WTC11 (cell line): ENCODE results near the gene FSTL3. TPM values are rescaled to one million over a fixed set of nuclear protein-coding genes. Genes with fewer than 3 reads are reported as not detected.

Experiments used
- ATAC-seq: fragments of 200-7000 bp; cut with Tn5 transposase; 2 replicates; pipeline ENCODE4 v1.10.0; 2021; ENCODE audit warnings: mild to moderate bottlenecking, moderate library complexity
- CTCF ChIA-PET: fragments of 300-600 bp; sonication (Branson Sonifier 250); formaldehyde crosslinking; loops from one replicate; lab custom pipeline; 2021; ENCODE audit warnings: antibody characterized with exemption; lab: Charles Lee
- POLR2A ChIA-PET: fragments of 350-600 bp; sonication (Branson Sonifier 250); formaldehyde crosslinking; loops from one replicate; lab custom pipeline; 2021; ENCODE audit warnings: antibody characterized with exemption; lab: Charles Lee
- DNase-seq: peaks from one replicate; pipeline ENCODE4 v3.0.0; 2021; ENCODE audit warnings: low spot score
- H3K27ac Mint-ChIP-seq: 2 replicates; pipeline ENCODE4 v1.8.0; 2021; ENCODE audit warnings: mixed read lengths
- H3K27me3 Mint-ChIP-seq: 2 replicates; pipeline ENCODE4 v1.8.0; 2021; ENCODE audit warnings: low read depth, mild to moderate bottlenecking, moderate library complexity, mixed read lengths
- H3K36me3 Mint-ChIP-seq: 2 replicates; pipeline ENCODE4 v1.8.0; 2021; ENCODE audit warnings: mixed read lengths
- H3K4me1 Mint-ChIP-seq: 2 replicates; pipeline ENCODE4 v1.8.0; 2022; ENCODE audit warnings: mixed read lengths
- H3K4me3 Mint-ChIP-seq: 2 replicates; pipeline ENCODE4 v1.8.0; 2021; ENCODE audit warnings: mild to moderate bottlenecking, moderate library complexity, mixed read lengths
- H3K9me3 Mint-ChIP-seq: 2 replicates; pipeline ENCODE4 v1.8.0; 2021; ENCODE audit warnings: mixed read lengths
- CREB1 ChIP-seq: sonication (generic); formaldehyde crosslinking; IDR thresholded peaks from 2 replicates; pipeline ENCODE4 v1.8.0; 2023; ENCODE audit warnings: mild to moderate bottlenecking, missing genetic modification reagents
- KAT7 ChIP-seq: sonication (generic); formaldehyde crosslinking; IDR thresholded peaks from 2 replicates; pipeline ENCODE4 v1.8.1; 2023; ENCODE audit warnings: missing genetic modification reagents, mild to moderate bottlenecking, borderline replicate concordance
- MXD4 ChIP-seq: fragments of 250-450 bp; sonication (Bioruptor Pico); IDR thresholded peaks from 2 replicates; pipeline ENCODE4 v1.8.0; 2021; ENCODE audit warnings: mild to moderate bottlenecking, moderate library complexity, borderline replicate concordance
- NFATC4 ChIP-seq: fragments of 250-450 bp; sonication (Bioruptor Pico); IDR thresholded peaks from 2 replicates; pipeline ENCODE4 v1.9.0; 2021; ENCODE audit warnings: mild to moderate bottlenecking
- PRRX2 ChIP-seq: fragments of 250-450 bp; sonication (Bioruptor Pico); IDR thresholded peaks from 2 replicates; pipeline ENCODE4 v1.8.0; 2021; ENCODE audit warnings: mild to moderate bottlenecking
- TCF7 ChIP-seq: sonication (generic); formaldehyde crosslinking; IDR thresholded peaks from 2 replicates; pipeline ENCODE4 v1.8.0; 2022; ENCODE audit warnings: mild to moderate bottlenecking, low read depth, missing genetic modification reagents, moderate library complexity
- ZBTB21 ChIP-seq: sonication (generic); formaldehyde crosslinking; IDR thresholded peaks from 2 replicates; pipeline ENCODE4 v1.8.1; 2023; ENCODE audit warnings: mild to moderate bottlenecking, missing genetic modification reagents, borderline replicate concordance
- ZNF121 ChIP-seq: sonication (generic); formaldehyde crosslinking; IDR thresholded peaks from 2 replicates; pipeline ENCODE4 v1.8.0; 2023; ENCODE audit warnings: missing genetic modification reagents
- ZNF138 ChIP-seq: sonication (generic); formaldehyde crosslinking; conservative IDR thresholded peaks from 2 replicates; pipeline ENCODE4 v1.8.1; 2022; ENCODE audit warnings: mild to moderate bottlenecking, moderate library complexity, missing genetic modification reagents
- ZNF416 ChIP-seq: fragments of 250-450 bp; sonication (Bioruptor Pico); IDR thresholded peaks from 2 replicates; pipeline ENCODE4 v1.9.0; 2021; ENCODE audit warnings: mild to moderate bottlenecking, inconsistent platforms
- ZNF671 ChIP-seq: fragments of 250-450 bp; sonication (Bioruptor Pico); IDR thresholded peaks from 2 replicates; pipeline ENCODE4 v1.8.0; 2021; ENCODE audit warnings: mild to moderate bottlenecking
- total RNA-seq: library from RNA; stranded (reverse); gene quantifications from 3 replicates; pipeline ENCODE4 v1.2.3, GENCODE V29; 2021
- TF ChIP-seq, protein P1 (sequence below): sonication (generic); formaldehyde crosslinking; IDR thresholded peaks from 2 replicates; pipeline ENCODE4 v1.8.1; 2023; ENCODE audit warnings: mild to moderate bottlenecking, missing genetic modification reagents
- TF ChIP-seq, protein P2 (sequence below): sonication (generic); formaldehyde crosslinking; conservative IDR thresholded peaks from 2 replicates; pipeline ENCODE4 v1.8.1; 2022; ENCODE audit warnings: mild to moderate bottlenecking, missing genetic modification reagents
- TF ChIP-seq, protein P3 (sequence below): sonication (generic); formaldehyde crosslinking; IDR thresholded peaks from 2 replicates; pipeline ENCODE4 v1.8.1; 2022; ENCODE audit warnings: mild to moderate bottlenecking, missing genetic modification reagents, moderate library complexity, borderline replicate concordance
- TF ChIP-seq, protein P4 (sequence below): fragments of 250-450 bp; sonication (Bioruptor Pico); IDR thresholded peaks from 2 replicates; pipeline ENCODE4 v1.9.0; 2021; ENCODE audit warnings: moderate library complexity, mild to moderate bottlenecking, inconsistent platforms, borderline replicate concordance
- TF ChIP-seq, protein P5 (sequence below): sonication (generic); formaldehyde crosslinking; IDR thresholded peaks from 2 replicates; pipeline ENCODE4 v1.8.1; 2022; ENCODE audit warnings: low read depth, mild to moderate bottlenecking, moderate library complexity, missing genetic modification reagents, borderline replicate concordance
- TF ChIP-seq, protein P6 (sequence below): sonication (generic); formaldehyde crosslinking; IDR thresholded peaks from 2 replicates; pipeline ENCODE4 v1.8.0; 2022; ENCODE audit warnings: missing genetic modification reagents

FSTL3 gene
- total RNA-seq, 1 experiment from 2014 or later = 8.7 TPM

DNA sequence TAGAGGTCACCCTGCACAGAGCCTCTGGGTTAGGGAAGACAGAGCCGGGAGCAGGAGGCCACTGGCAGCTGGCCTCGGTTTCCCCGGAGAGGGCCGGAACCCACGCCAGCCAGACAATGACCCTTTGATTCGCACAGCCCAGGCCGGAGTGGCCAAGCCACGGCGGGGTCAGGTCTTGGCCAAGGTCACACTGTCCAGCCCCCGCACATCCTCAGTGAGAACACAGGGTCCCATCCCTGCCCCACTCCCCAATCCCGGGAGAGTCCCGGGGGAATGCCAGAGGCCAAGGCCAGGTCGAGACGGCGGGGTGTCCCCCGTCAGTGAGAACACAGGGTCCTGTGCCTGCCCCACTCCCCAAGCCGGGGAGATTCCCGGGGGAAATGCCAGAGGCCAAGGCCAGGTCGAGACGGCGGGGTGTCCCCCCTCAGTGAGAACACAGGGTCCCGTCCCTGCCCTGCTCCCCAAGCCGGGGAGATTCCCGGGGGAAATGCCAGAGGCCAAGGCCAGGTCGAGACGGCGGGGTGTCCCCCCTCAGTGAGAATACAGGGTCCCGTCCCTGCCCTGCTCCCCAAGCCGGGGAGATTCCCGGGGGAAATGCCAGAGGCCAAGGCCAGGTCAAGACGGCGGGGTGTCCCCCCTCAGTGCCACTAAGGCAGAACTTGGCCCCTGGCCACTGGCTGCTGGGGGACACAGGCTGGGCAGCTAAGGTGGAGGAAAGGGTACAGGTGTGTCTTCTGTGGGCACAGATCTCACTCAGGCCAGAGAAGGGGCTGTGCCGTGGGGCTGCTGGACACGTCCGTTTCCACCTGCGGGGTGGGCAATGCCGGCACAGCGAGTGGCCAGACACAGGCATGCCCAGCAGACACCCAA is 1.7 kb upstream of the FSTL3 start (continued):
- TF ChIP-seq, protein P1, sequence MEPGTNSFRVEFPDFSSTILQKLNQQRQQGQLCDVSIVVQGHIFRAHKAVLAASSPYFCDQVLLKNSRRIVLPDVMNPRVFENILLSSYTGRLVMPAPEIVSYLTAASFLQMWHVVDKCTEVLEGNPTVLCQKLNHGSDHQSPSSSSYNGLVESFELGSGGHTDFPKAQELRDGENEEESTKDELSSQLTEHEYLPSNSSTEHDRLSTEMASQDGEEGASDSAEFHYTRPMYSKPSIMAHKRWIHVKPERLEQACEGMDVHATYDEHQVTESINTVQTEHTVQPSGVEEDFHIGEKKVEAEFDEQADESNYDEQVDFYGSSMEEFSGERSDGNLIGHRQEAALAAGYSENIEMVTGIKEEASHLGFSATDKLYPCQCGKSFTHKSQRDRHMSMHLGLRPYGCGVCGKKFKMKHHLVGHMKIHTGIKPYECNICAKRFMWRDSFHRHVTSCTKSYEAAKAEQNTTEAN = no peak
- TF ChIP-seq, protein P2, sequence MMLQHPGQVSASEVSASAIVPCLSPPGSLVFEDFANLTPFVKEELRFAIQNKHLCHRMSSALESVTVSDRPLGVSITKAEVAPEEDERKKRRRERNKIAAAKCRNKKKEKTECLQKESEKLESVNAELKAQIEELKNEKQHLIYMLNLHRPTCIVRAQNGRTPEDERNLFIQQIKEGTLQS (CRISPR knock-in tag) = no peak
- TF ChIP-seq, protein P3, sequence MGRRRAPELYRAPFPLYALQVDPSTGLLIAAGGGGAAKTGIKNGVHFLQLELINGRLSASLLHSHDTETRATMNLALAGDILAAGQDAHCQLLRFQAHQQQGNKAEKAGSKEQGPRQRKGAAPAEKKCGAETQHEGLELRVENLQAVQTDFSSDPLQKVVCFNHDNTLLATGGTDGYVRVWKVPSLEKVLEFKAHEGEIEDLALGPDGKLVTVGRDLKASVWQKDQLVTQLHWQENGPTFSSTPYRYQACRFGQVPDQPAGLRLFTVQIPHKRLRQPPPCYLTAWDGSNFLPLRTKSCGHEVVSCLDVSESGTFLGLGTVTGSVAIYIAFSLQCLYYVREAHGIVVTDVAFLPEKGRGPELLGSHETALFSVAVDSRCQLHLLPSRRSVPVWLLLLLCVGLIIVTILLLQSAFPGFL (CRISPR knock-in tag) = no peak
- TF ChIP-seq ZNF138 (CRISPR knock-in tag) (no peak), CREB1 (CRISPR knock-in tag) (no peak), ZNF121 (no peak), KAT7 (CRISPR knock-in tag) (no peak), ZBTB21 (no peak), NFATC4 (CRISPR knock-in tag) (no peak), ZNF416 (CRISPR knock-in tag) (no peak), TCF7 (CRISPR knock-in tag) (no peak), ZNF671 (CRISPR knock-in tag) (no peak), MXD4 (CRISPR knock-in tag) (no peak)
- TF ChIP-seq, protein P4, sequence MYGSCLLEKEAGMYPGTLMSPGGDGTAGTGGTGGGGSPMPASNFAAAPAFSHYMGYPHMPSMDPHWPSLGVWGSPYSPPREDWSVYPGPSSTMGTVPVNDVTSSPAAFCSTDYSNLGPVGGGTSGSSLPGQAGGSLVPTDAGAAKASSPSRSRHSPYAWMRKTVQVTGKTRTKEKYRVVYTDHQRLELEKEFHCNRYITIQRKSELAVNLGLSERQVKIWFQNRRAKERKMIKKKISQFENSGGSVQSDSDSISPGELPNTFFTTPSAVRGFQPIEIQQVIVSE (CRISPR knock-in tag) = no peak
- TF ChIP-seq, protein P5, sequence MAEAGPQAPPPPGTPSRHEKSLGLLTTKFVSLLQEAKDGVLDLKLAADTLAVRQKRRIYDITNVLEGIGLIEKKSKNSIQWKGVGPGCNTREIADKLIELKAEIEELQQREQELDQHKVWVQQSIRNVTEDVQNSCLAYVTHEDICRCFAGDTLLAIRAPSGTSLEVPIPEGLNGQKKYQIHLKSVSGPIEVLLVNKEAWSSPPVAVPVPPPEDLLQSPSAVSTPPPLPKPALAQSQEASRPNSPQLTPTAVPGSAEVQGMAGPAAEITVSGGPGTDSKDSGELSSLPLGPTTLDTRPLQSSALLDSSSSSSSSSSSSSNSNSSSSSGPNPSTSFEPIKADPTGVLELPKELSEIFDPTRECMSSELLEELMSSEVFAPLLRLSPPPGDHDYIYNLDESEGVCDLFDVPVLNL (CRISPR knock-in tag) = no peak

DNA sequence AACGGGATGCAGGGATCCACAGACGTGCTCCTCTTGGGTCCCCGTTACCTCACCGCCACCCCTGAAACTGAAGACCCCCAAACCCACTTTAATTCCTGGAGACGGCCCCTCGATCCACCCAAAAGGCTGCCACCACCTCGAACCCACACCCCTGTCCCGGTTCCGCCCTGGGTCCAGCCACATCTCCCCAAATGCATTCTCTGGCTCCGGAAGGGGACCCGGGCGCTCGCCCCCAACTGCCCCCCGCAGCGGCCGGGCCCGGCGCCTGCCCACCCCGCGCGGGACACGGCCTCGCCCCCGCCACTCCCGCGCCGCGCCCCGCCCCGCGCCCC is 219 bp upstream of the FSTL3 start:
- peak overlapping the region; percentile 45; the same call in 1 of the 2 replicates for H3K4me3 Mint-ChIP-seq
- ChIA-PET POLR2A (no interaction called here), CTCF (interaction anchor here (1.0 to 2.1 kb wide), 4 partner anchors 24 to 66 kb away, joined by 3 to 8 read pairs (median 4); no protein-coding TSS in a partner anchor)
- H3K36me3 Mint-ChIP-seq = no peaks in the 10 kb centered on the region
- no peak for ATAC-seq
- H3K4me1 Mint-ChIP-seq = no peaks in the 10 kb centered on the region
- no peak overlapping the region for H3K27ac Mint-ChIP-seq
- H3K27me3 Mint-ChIP-seq = peaks cover 27% of the 10 kb centered on the region
- no peaks in the 10 kb centered on the region for H3K9me3 Mint-ChIP-seq
- DNase-seq = no peak
- TF ChIP-seq, protein P6, sequence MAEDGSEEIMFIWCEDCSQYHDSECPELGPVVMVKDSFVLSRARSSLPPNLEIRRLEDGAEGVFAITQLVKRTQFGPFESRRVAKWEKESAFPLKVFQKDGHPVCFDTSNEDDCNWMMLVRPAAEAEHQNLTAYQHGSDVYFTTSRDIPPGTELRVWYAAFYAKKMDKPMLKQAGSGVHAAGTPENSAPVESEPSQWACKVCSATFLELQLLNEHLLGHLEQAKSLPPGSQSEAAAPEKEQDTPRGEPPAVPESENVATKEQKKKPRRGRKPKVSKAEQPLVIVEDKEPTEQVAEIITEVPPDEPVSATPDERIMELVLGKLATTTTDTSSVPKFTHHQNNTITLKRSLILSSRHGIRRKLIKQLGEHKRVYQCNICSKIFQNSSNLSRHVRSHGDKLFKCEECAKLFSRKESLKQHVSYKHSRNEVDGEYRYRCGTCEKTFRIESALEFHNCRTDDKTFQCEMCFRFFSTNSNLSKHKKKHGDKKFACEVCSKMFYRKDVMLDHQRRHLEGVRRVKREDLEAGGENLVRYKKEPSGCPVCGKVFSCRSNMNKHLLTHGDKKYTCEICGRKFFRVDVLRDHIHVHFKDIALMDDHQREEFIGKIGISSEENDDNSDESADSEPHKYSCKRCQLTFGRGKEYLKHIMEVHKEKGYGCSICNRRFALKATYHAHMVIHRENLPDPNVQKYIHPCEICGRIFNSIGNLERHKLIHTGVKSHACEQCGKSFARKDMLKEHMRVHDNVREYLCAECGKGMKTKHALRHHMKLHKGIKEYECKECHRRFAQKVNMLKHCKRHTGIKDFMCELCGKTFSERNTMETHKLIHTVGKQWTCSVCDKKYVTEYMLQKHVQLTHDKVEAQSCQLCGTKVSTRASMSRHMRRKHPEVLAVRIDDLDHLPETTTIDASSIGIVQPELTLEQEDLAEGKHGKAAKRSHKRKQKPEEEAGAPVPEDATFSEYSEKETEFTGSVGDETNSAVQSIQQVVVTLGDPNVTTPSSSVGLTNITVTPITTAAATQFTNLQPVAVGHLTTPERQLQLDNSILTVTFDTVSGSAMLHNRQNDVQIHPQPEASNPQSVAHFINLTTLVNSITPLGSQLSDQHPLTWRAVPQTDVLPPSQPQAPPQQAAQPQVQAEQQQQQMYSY (CRISPR knock-in tag) = no peak
- TF ChIP-seq PRRX2 (CRISPR knock-in tag) = no peak
- TF ChIP-seq, all 79 proteins: peak for 0
